Measurements from ENCODE around the gene RNF31.
"Not testable (repeated sequence)": the region's sequence is repeated elsewhere in the genome, so short reads cannot be mapped to it uniquely, and the experiment has no call there.

RNF31 gene

GRCh38 chr14:24146978-24147760 is at the start of gene RNF31:
Gene RNF31, plus strand, starts transcription at chr14:24147498. Its CDS starts 201 bp downstream, at chr14:24147699.
- peak; percentile 93 to 99 for DNase-seq (ENCODE audit: low read depth in 2 of 2)

- DNase-seq (ENCODE audit: low read depth in 2 of 2): no peak
These were observed 48.9 kb upstream of the RNF31 start for GRCh38 chr14:24098229-24098926.

GRCh38 chr14:24098927-24099813 is 48.1 kb upstream of the RNF31 start:
- no peak for DNase-seq (ENCODE audit: low read depth in 2 of 2)

GRCh38 chr14:24100197-24100981 is 46.9 kb upstream of the RNF31 start:
- DNase-seq (ENCODE audit: low read depth in 2 of 2): no peak

GRCh38 chr14:24100982-24101494 is 46.3 kb upstream of the RNF31 start:
- no peak for DNase-seq (ENCODE audit: low read depth in 2 of 2)

GRCh38 chr14:24102357-24103048 is 44.8 kb upstream of the RNF31 start:
- DNase-seq (ENCODE audit: low read depth in 2 of 2): no peak

GRCh38 chr14:24103451-24103850 is 43.8 kb upstream of the RNF31 start:
- no peak for DNase-seq (ENCODE audit: low read depth in 2 of 2)

GRCh38 chr14:24105609-24106239 is 41.6 kb upstream of the RNF31 start:
- DNase-seq (ENCODE audit: low read depth in 2 of 2): not testable (repeated sequence)

GRCh38 chr14:24106672-24107271 is 40.5 kb upstream of the RNF31 start:
- no peak for DNase-seq (ENCODE audit: low read depth in 2 of 2)

GRCh38 chr14:24108336-24108874 is 38.9 kb upstream of the RNF31 start:
- no peak for DNase-seq (ENCODE audit: low read depth in 2 of 2)

- DNase-seq (ENCODE audit: low read depth in 2 of 2): no peak
These were observed 37.2 kb upstream of the RNF31 start for GRCh38 chr14:24110060-24110459.

- no peak for DNase-seq (ENCODE audit: low read depth in 2 of 2)
These were observed 36.8 kb upstream of the RNF31 start for GRCh38 chr14:24110523-24110922.

GRCh38 chr14:24113379-24113800 is 33.9 kb upstream of the RNF31 start:
- no peak for DNase-seq (ENCODE audit: low read depth in 2 of 2)

GRCh38 chr14:24113801-24114531 is 33.3 kb upstream of the RNF31 start:
- DNase-seq (ENCODE audit: low read depth in 2 of 2): peak; percentile 60 to 68

- DNase-seq (ENCODE audit: low read depth in 2 of 2): peak; percentile 95 to 97
These were observed 32.5 kb upstream of the RNF31 start, which contains the start of the genes DCAF11 and NRL for GRCh38 chr14:24114532-24115421. Gene DCAF11, plus strand, starts transcription at chr14:24114777. Its CDS starts 818 bp downstream, at chr14:24115595. Gene NRL, minus strand, starts transcription at chr14:24114949. Its CDS starts 32,101 bp downstream, at chr14:24082848.

- DNase-seq (ENCODE audit: low read depth in 2 of 2): no peak
These were observed 31.7 kb upstream of the RNF31 start for GRCh38 chr14:24115422-24116127.
